CD4-positive, alpha-beta T cell treated with Interleukin-15 for 4 hours (primary cell): ENCODE measurements around the gene ZMYM4.

Source experiments
- DNase-seq: peaks from one replicate; pipeline ENCODE4 v3.0.0-alpha.2; 2020; ENCODE audit warnings: low spot score

Gene ZMYM4

GRCh38 chr1:35406103-35406502 lies 137.6 kb downstream of the ZMYM4 start:
- no peak for DNase-seq

- DNase-seq = no peak
These were observed 139.2 kb downstream of the ZMYM4 start for GRCh38 chr1:35407743-35408142.

- DNase-seq = no peak
These were observed 140.4 kb downstream of the ZMYM4 start for GRCh38 chr1:35408925-35409324.

GRCh38 chr1:35426097-35426586 lies 157.6 kb downstream of the ZMYM4 start:
- no peak for DNase-seq

GRCh38 chr1:35428360-35428759 lies 159.9 kb downstream of the ZMYM4 start:
- DNase-seq = no peak

- DNase-seq = no peak
These were observed 162.3 kb downstream of the ZMYM4 start for GRCh38 chr1:35430762-35431161.

- DNase-seq = no peak
These were observed 162.7 kb downstream of the ZMYM4 start for GRCh38 chr1:35431173-35431599.

- DNase-seq = no peak
These were observed 163.7 kb downstream of the ZMYM4 start for GRCh38 chr1:35432231-35432630.

GRCh38 chr1:35433714-35434113 lies 165.2 kb downstream of the ZMYM4 start:
- no peak for DNase-seq

GRCh38 chr1:35434703-35435102 lies 166.2 kb downstream of the ZMYM4 start:
- DNase-seq = no peak

- no peak for DNase-seq
These were observed 167.6 kb downstream of the ZMYM4 start for GRCh38 chr1:35436078-35436477.

- no peak for DNase-seq
These were observed 168.7 kb downstream of the ZMYM4 start for GRCh38 chr1:35437200-35437599.

- DNase-seq = no peak
These were observed 171.1 kb downstream of the ZMYM4 start for GRCh38 chr1:35439626-35440025.

- DNase-seq = no peak
These were observed 173.5 kb downstream of the ZMYM4 start for GRCh38 chr1:35441926-35442579.

- DNase-seq = no peak
These were observed 174.2 kb downstream of the ZMYM4 start for GRCh38 chr1:35442734-35443133.

GRCh38 chr1:35443768-35444518 lies 175.4 kb downstream of the ZMYM4 start:
- DNase-seq = no peak

GRCh38 chr1:35444519-35444774 lies 175.9 kb downstream of the ZMYM4 start:
- DNase-seq = no peak

- no peak for DNase-seq
These were observed 178.8 kb downstream of the ZMYM4 start for GRCh38 chr1:35447278-35447677.

- no peak for DNase-seq
These were observed 179.9 kb downstream of the ZMYM4 start for GRCh38 chr1:35448344-35448801.

GRCh38 chr1:35449334-35450008 lies 181.0 kb downstream of the ZMYM4 start:
- DNase-seq = no peak

GRCh38 chr1:35451125-35451528 lies 182.6 kb downstream of the ZMYM4 start:
- DNase-seq = peak; percentile 76

- no peak for DNase-seq
These were observed 183.7 kb downstream of the ZMYM4 start for GRCh38 chr1:35452106-35452774.

GRCh38 chr1:35453031-35453430 lies 184.5 kb downstream of the ZMYM4 start:
- no peak for DNase-seq
